Chondrocyte (in vitro differentiated cells): ENCODE results near the gene PTPRK. TPM values are rescaled to one million over a fixed set of nuclear protein-coding genes. Genes with fewer than 3 reads are reported as not detected.
A peak's percentile ranks its signal among the peaks of the same experiment; 100 is the strongest.

Source experiments
- DNase-seq: peaks from one replicate; pipeline ENCODE4 v3.0.0; 2021; ENCODE audit warnings: mixed read lengths, low spot score
- H3K27ac Mint-ChIP-seq: one replicate; pipeline ENCODE4 v1.8.0; 2021; ENCODE audit warnings: mild to moderate bottlenecking, moderate library complexity, mixed read lengths; ENCODE audit not compliant: unreplicated experiment
- H3K27me3 Mint-ChIP-seq: 2 replicates; pipeline ENCODE4 v1.8.0; 2021; ENCODE audit warnings: low read depth, mixed read lengths
- H3K36me3 Mint-ChIP-seq: 2 replicates; pipeline ENCODE4 v1.8.0; 2021; ENCODE audit warnings: low read depth, mixed read lengths
- H3K4me1 Mint-ChIP-seq: 2 replicates; pipeline ENCODE4 v1.8.0; 2021; ENCODE audit warnings: low read depth, mild to moderate bottlenecking, mixed read lengths
- H3K4me3 Mint-ChIP-seq: one replicate; pipeline ENCODE4 v1.8.0; 2021; ENCODE audit warnings: mild to moderate bottlenecking, moderate library complexity, mixed read lengths; ENCODE audit not compliant: unreplicated experiment
- H3K9me3 Mint-ChIP-seq: 2 replicates; pipeline ENCODE4 v1.8.0; 2021; ENCODE audit warnings: low read depth, mixed read lengths
- CTCF ChIP-seq: fragments of 200-600 bp; sonication (generic); IDR thresholded peaks from 2 replicates; pipeline ENCODE4 v1.5.0; 2021; ENCODE audit warnings: antibody characterized with exemption, mild to moderate bottlenecking, moderate library complexity
- total RNA-seq: library from RNA; stranded (reverse); gene quantifications from 3 replicates; pipeline ENCODE4 v1.2.1, GENCODE V29; 2021

Gene PTPRK
- total RNA-seq, 1 donor from 2014 or later: 63.3 TPM

- TF ChIP-seq CTCF: no peak
- Mint-ChIP-seq H3K27me3 (no peaks in the 10 kb centered on the region), H3K4me3 (no peak overlapping the region), H3K9me3 (peaks cover 4% of the 10 kb centered on the region), H3K27ac (no peak overlapping the region), H3K36me3 (peaks cover 1% of the 10 kb centered on the region), H3K4me1 (peaks cover 54% of the 10 kb centered on the region)
- no peak for DNase-seq
Measured at GRCh38 chr6:128188678-128189077, 331.7 kb downstream of the PTPRK start.

- Mint-ChIP-seq H3K36me3 (peaks cover 1% of the 10 kb centered on the region), H3K9me3 (peaks cover 4% of the 10 kb centered on the region), H3K4me3 (peak overlapping the region; percentile 73), H3K4me1 (peaks cover 46% of the 10 kb centered on the region), H3K27me3 (no peaks in the 10 kb centered on the region), H3K27ac (peak overlapping the region; percentile 77)
- no peak for DNase-seq
- no peak for TF ChIP-seq CTCF
Measured at GRCh38 chr6:128186729-128187128, 333.7 kb downstream of the PTPRK start.

GRCh38 chr6:128179876-128180438 lies 340.4 kb downstream of the PTPRK start:
- no peak for DNase-seq
- peaks cover 14% of the 10 kb centered on the region for H3K4me1 Mint-ChIP-seq
- peaks cover 1% of the 10 kb centered on the region for H3K36me3 Mint-ChIP-seq
- no peak overlapping the region for H3K4me3 Mint-ChIP-seq
- no peaks in the 10 kb centered on the region for H3K27me3 Mint-ChIP-seq
- H3K27ac Mint-ChIP-seq: no peak overlapping the region
- no peak for TF ChIP-seq CTCF
- H3K9me3 Mint-ChIP-seq: no peaks in the 10 kb centered on the region

GRCh38 chr6:128174724-128175123 lies 345.7 kb downstream of the PTPRK start:
- no peaks in the 10 kb centered on the region for H3K36me3 Mint-ChIP-seq
- H3K27ac Mint-ChIP-seq: no peak overlapping the region
- peaks cover 27% of the 10 kb centered on the region for H3K4me1 Mint-ChIP-seq
- no peak for TF ChIP-seq CTCF
- H3K9me3 Mint-ChIP-seq: no peaks in the 10 kb centered on the region
- H3K27me3 Mint-ChIP-seq: no peaks in the 10 kb centered on the region
- no peak overlapping the region for H3K4me3 Mint-ChIP-seq
- DNase-seq: no peak

- H3K27me3 Mint-ChIP-seq: no peaks in the 10 kb centered on the region
- H3K27ac Mint-ChIP-seq: peak overlapping the region; percentile 2
- H3K4me1 Mint-ChIP-seq: peaks cover 27% of the 10 kb centered on the region
- no peaks in the 10 kb centered on the region for H3K36me3 Mint-ChIP-seq
- no peaks in the 10 kb centered on the region for H3K9me3 Mint-ChIP-seq
- no peak for TF ChIP-seq CTCF
- no peak overlapping the region for H3K4me3 Mint-ChIP-seq
- no peak for DNase-seq
Measured at GRCh38 chr6:128172752-128173682, 347.4 kb downstream of the PTPRK start.
